HUDEP-2 (cell line): ENCODE results near the gene STK31.
A peak's percentile ranks its signal among the peaks of the same experiment; 100 is the strongest.
"Not testable (repeated sequence)": the region's sequence is repeated elsewhere in the genome, so short reads cannot be mapped to it uniquely, and the experiment has no call there.

Experiments used
- DNase-seq, 76 experiments: peaks; one replicate each; lab custom pipeline; 2025; ENCODE audit not compliant: unreplicated experiment in 76 of 76; lab: John Stamatoyannopoulos, UW

Gene STK31

GRCh38 chr7:23712368-23713284, 2.6 kb downstream of the STK31 start:
- DNase-seq: peak in 19 of 76 experiments; percentile 7 to 47 (median 22)

GRCh38 chr7:23713285-23714149, 3.5 kb downstream of the STK31 start:
- no peak for DNase-seq

GRCh38 chr7:23714150-23714464, 4.1 kb downstream of the STK31 start:
- no peak for DNase-seq

GRCh38 chr7:23714579-23714978, 4.6 kb downstream of the STK31 start:
- DNase-seq: no peak

- no peak for DNase-seq
These were observed 5.1 kb downstream of the STK31 start for GRCh38 chr7:23715099-23715498.

DNA sequence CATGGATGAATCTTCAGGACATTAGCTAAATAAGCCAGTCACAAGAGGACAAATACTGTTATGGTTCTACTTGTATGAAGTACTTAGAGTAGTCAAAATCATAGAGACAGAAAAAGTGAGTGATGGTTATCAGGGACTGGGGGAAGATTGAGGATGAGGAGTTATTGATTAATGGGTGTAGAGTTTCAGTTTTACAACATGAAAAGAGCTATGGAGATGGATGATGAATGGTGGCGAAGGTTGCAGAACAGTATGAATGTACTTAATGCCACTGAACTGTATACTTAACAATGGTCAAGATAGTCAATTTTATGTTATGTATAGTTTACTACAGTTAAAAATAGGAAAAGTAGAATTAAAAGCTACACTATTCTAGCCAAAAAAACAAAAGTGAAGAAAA, 7.8 kb downstream of the STK31 start:
- no peak for DNase-seq

GRCh38 chr7:23721456-23721855, 11.4 kb downstream of the STK31 start:
- no peak for DNase-seq

DNA sequence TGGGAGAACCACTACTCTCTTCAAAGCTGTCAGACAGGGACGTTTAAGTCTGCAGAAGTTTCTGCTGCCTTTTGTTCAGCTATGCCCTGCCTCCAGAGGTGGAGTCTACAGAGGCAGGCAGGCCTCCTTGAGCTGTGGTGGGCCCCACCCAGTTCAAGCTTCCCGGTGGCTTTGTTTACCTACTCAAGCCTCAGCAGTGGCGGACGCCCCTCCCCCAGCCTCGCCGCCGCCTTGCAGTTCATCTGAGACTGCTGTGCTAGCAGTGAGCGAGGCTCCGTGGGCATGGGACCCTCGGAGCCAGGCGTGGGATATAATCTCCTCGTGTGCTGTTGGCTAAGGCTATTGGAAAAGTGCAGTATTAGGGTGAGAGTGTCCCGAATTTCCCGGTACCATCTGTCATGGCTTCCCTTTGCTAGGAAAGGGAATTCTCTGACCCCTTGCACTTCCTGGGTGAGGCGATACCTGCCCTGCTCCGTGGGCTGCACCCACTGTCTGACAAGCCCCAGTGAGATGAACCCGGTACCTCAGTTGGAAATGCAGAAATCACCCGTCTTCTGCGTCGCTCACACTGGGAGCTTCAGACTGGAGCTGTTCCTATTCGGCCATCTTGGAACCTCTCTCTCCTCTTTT, 12.7 kb downstream of the STK31 start:
- DNase-seq: not testable (repeated sequence)

- not testable (repeated sequence) for DNase-seq
These were observed 14.1 kb downstream of the STK31 start for GRCh38 chr7:23724113-23724512.

GRCh38 chr7:23742051-23742450, 32.0 kb downstream of the STK31 start:
- no peak for DNase-seq

- DNase-seq: no peak
These were observed 33.2 kb downstream of the STK31 start for GRCh38 chr7:23743226-23743625.

- no peak for DNase-seq
These were observed 36.6 kb downstream of the STK31 start for GRCh38 chr7:23746629-23747028.

GRCh38 chr7:23751852-23752251, 41.8 kb downstream of the STK31 start:
- DNase-seq: no peak

- not testable (repeated sequence) for DNase-seq
These were observed 48.8 kb downstream of the STK31 start for GRCh38 chr7:23758839-23759238.

- DNase-seq: no peak
These were observed 49.8 kb downstream of the STK31 start for GRCh38 chr7:23759671-23760391.

GRCh38 chr7:23765943-23766342, 55.9 kb downstream of the STK31 start:
- no peak for DNase-seq

DNA sequence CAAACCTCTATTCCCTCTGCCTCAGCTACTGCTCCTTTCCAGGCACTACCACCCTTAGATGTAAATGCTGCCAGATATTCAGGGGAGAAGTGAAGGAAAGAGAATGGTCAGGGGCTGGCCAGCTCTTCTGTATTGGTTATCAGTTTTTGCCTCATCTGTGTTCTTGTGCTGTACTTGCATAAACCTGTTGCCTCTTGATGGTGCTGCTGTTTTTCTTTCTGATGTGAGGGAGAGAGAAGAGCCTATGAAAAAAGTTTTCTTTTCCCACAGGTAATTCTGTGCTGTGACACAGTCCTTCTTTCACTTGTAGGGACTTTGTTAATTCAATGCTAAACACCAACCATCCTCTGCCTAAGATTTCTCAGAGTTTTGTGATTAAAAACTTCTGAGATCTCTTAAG, 57.5 kb downstream of the STK31 start:
- DNase-seq: no peak

GRCh38 chr7:23768022-23768421, 58.0 kb downstream of the STK31 start:
- DNase-seq: no peak

GRCh38 chr7:23779185-23779800, 69.3 kb downstream of the STK31 start:
- not testable (repeated sequence) for DNase-seq

DNA sequence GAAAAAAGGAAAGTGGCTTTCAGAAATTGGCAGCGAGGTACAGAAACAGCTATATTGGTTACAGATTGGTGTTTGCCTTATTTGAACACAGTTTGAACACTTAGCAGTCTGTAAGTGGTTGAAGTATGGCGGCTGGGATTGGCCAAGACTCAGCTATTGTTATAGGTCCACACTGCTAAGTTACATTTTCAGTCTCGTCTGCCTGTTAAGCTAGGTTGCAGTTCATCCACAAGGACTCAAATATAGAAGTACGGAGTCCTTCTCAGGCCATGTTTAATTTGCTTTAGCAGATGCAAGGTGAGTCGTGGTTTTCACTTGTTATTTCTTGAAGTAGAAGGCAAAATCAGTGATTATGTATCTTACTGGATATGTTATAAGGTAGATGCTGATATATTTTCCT, 73.1 kb downstream of the STK31 start:
- no peak for DNase-seq
